Astrocyte of the hippocampus (primary cell): Measurements from ENCODE around the gene PREX1.
A peak's percentile ranks its signal among the peaks of the same experiment; 100 is the strongest.

Experiments
- DNase-seq: peaks from one replicate; pipeline ENCODE4 v3.0.0; 2011; ENCODE audit warnings: low read depth, low spot score

Gene PREX1

GRCh38 chr20:48826069-48826468 lies 1.7 kb downstream of the PREX1 start:
- peak; percentile 27 for DNase-seq

GRCh38 chr20:48825566-48825920 lies 2.3 kb downstream of the PREX1 start:
- no peak for DNase-seq

GRCh38 chr20:48824830-48825565 lies 2.8 kb downstream of the PREX1 start:
- peak; percentile 50 for DNase-seq

GRCh38 chr20:48823960-48824498 lies 3.8 kb downstream of the PREX1 start:
- peak; percentile 85 for DNase-seq

- no peak for DNase-seq
Measured at GRCh38 chr20:48823476-48823875, 4.3 kb downstream of the PREX1 start.

GRCh38 chr20:48822879-48823385 lies 4.9 kb downstream of the PREX1 start:
- peak; percentile 57 for DNase-seq

- DNase-seq: no peak
Measured at GRCh38 chr20:48822178-48822577, 5.6 kb downstream of the PREX1 start.

GRCh38 chr20:48821261-48821920 lies 6.4 kb downstream of the PREX1 start:
- DNase-seq: no peak

- no peak for DNase-seq
Measured at GRCh38 chr20:48820649-48820973, 7.2 kb downstream of the PREX1 start.

- DNase-seq: peak; percentile 19
Measured at GRCh38 chr20:48819821-48820648, 7.8 kb downstream of the PREX1 start.

GRCh38 chr20:48819089-48819488 lies 8.7 kb downstream of the PREX1 start:
- DNase-seq: no peak

GRCh38 chr20:48818481-48818987 lies 9.3 kb downstream of the PREX1 start:
- no peak for DNase-seq

- no peak for DNase-seq
Measured at GRCh38 chr20:48818031-48818370, 9.8 kb downstream of the PREX1 start.

- DNase-seq: no peak
Measured at GRCh38 chr20:48817367-48818030, 10.3 kb downstream of the PREX1 start.

- DNase-seq: no peak
Measured at GRCh38 chr20:48816282-48817205, 11.3 kb downstream of the PREX1 start.

GRCh38 chr20:48815537-48815936 lies 12.3 kb downstream of the PREX1 start:
- no peak for DNase-seq

- no peak for DNase-seq
Measured at GRCh38 chr20:48814633-48815032, 13.2 kb downstream of the PREX1 start.

- DNase-seq: no peak
Measured at GRCh38 chr20:48813930-48814546, 13.8 kb downstream of the PREX1 start.

GRCh38 chr20:48813446-48813747 lies 14.4 kb downstream of the PREX1 start:
- no peak for DNase-seq
